GM19328 (cell line): ENCODE measurements around the gene RGS10.
"Not testable (repeated sequence)": the region's sequence is repeated elsewhere in the genome, so short reads cannot be mapped to it uniquely, and the experiment has no call there.

ENCODE experiments used
- ATAC-seq: cut with Tn5 transposase; IDR thresholded peaks from one replicate; pipeline ENCODE4 v1.9.1; 2021; ENCODE audit warnings: mild to moderate bottlenecking, moderate library complexity; ENCODE audit not compliant: unreplicated experiment

RGS10 gene

GRCh38 chr10:119473771-119474170 is 68.7 kb downstream of the RGS10 start:
- ATAC-seq, result no peak

GRCh38 chr10:119470920-119471702 is 71.4 kb downstream of the RGS10 start:
- ATAC-seq, result no peak

- ATAC-seq, result no peak
These were observed 72.7 kb downstream of the RGS10 start for GRCh38 chr10:119469846-119470245.

GRCh38 chr10:119469325-119469707 is 73.2 kb downstream of the RGS10 start:
- ATAC-seq, result no peak

GRCh38 chr10:119468542-119469324 is 73.8 kb downstream of the RGS10 start:
- no peak for ATAC-seq

GRCh38 chr10:119466655-119467054 is 75.9 kb downstream of the RGS10 start:
- ATAC-seq, result no peak

GRCh38 chr10:119466076-119466475 is 76.4 kb downstream of the RGS10 start:
- ATAC-seq, result no peak

- no peak for ATAC-seq
These were observed 77.4 kb downstream of the RGS10 start for GRCh38 chr10:119465085-119465484.

GRCh38 chr10:119463195-119463594 is 79.3 kb downstream of the RGS10 start:
- ATAC-seq, result not testable (repeated sequence)

- ATAC-seq, result no peak
These were observed 79.7 kb downstream of the RGS10 start for GRCh38 chr10:119462773-119463172.

- no peak for ATAC-seq
These were observed 80.6 kb downstream of the RGS10 start for GRCh38 chr10:119461923-119462322.

GRCh38 chr10:119461380-119461779 is 81.1 kb downstream of the RGS10 start:
- ATAC-seq, result no peak

GRCh38 chr10:119460369-119461195 is 81.9 kb downstream of the RGS10 start:
- no peak for ATAC-seq

- no peak for ATAC-seq
These were observed 82.7 kb downstream of the RGS10 start for GRCh38 chr10:119459681-119460340.

- no peak for ATAC-seq
These were observed 84.4 kb downstream of the RGS10 start for GRCh38 chr10:119457966-119458766.

- no peak for ATAC-seq
These were observed 86.1 kb downstream of the RGS10 start for GRCh38 chr10:119456435-119456810.

- no peak for ATAC-seq
These were observed 86.7 kb downstream of the RGS10 start for GRCh38 chr10:119455609-119456434.

GRCh38 chr10:119454990-119455389 is 87.5 kb downstream of the RGS10 start:
- no peak for ATAC-seq

- ATAC-seq, result no peak
These were observed 88.2 kb downstream of the RGS10 start for GRCh38 chr10:119454316-119454715.
